Gastrocnemius medialis (tissue), 4 donors: ENCODE measurements around the gene SP6. TPM values are rescaled to one million over a fixed set of nuclear protein-coding genes. Genes with fewer than 3 reads are reported as not detected.

ENCODE experiments used
- ATAC-seq, 2 donors: fragments of 150-250 bp; one replicate each; pipeline ENCODE4 v1.9.1; 2016
- DNase-seq, 2 donors: peaks; one replicate each; pipeline ENCODE4 v3.0.0-alpha.2; 2019
- H3K27ac ChIP-seq, 4 donors: fragments of 200-600 bp; sonication (generic); 1 replicate in 1 of 4; 2 replicates in 3 of 4; pipeline ENCODE4 v1.5.1; 2016 to 2018; ENCODE audit warnings: mild to moderate bottlenecking in 2 of 4, moderate library complexity in 1 of 4
- H3K27me3 ChIP-seq, 3 donors: fragments of 200-600 bp; sonication (generic) in 2 of 3; 1 replicate in 1 of 3; 2 replicates in 2 of 3; pipeline versions ENCODE4 v1.5.1 to v1.6.0; 2016 to 2019; ENCODE audit warnings: mild to moderate bottlenecking in 1 of 3, moderate library complexity in 1 of 3
- H3K36me3 ChIP-seq, 2 donors: fragments of 200-600 bp; sonication (generic) in 1 of 2; one replicate each; pipeline ENCODE4 v1.5.1; 2017 to 2018
- H3K4me1 ChIP-seq, 2 donors: fragments of 200-600 bp; sonication (generic) in 1 of 2; one replicate each; pipeline ENCODE4 v1.5.1; 2016 to 2017; ENCODE audit warnings: mild to moderate bottlenecking in 2 of 2
- H3K4me3 ChIP-seq, 4 donors: fragments of 200-600 bp; sonication (generic) in 3 of 4; 1 replicate in 1 of 4; 2 replicates in 3 of 4; pipeline ENCODE4 v1.5.1; 2016 to 2019; ENCODE audit warnings: mild to moderate bottlenecking in 2 of 4
- H3K9me3 ChIP-seq, 3 donors: fragments of 200-600 bp; sonication (generic) in 2 of 3; 1 replicate in 1 of 3; 2 replicates in 2 of 3; pipeline ENCODE4 v1.5.1; 2016 to 2019
- POLR2A ChIP-seq, 2 donors: fragments of 450-650 bp; IDR thresholded peaks; one replicate each; pipeline ENCODE4 v1.6.1; 2017; ENCODE audit warnings: antibody characterized with exemption in 2 of 2, mild to moderate bottlenecking in 2 of 2, moderate library complexity in 2 of 2
- in situ Hi-C, 4 donors: fragments of 200-750 bp; cut with MboI; loops; one replicate each; pipeline versions ENCODE4 v1.15.0 to v1.8.0; 2017; ENCODE audit warnings: low sequenced_read_pairs in 4 of 4
- intact Hi-C: fragments of 100-400 bp; cut with DNase I; formaldehyde crosslinking; loops from one replicate; pipeline ENCODE4 v1.15.1; 2023; ENCODE audit warnings: low total_unique reads
- total RNA-seq, 4 donors: library from RNA; depleted of rRNA; stranded (reverse); fragments of >200 nt; gene quantifications; one replicate each; pipeline versions ENCODE4 v1.1.0 to v1.2.3, GENCODE V29; 2016
- TF ChIP-seq, protein P1 (sequence below), 5 experiments: fragments of 450-650 bp in 3 of 5; fragments of 200-600 bp in 2 of 5; sonication (generic) in 2 of 5; IDR thresholded peaks in 4 of 5; conservative IDR thresholded peaks in 1 of 5; 1 replicate in 4 of 5; 2 replicates in 1 of 5; pipeline ENCODE4 v1.5.1; 2016 to 2019; ENCODE audit warnings: antibody characterized with exemption in 5 of 5, mild to moderate bottlenecking in 3 of 5, moderate library complexity in 3 of 5

SP6 gene
- total RNA-seq, 4 donors from 2014 or later, result 0.16 TPM; not detected in 3

DNA sequence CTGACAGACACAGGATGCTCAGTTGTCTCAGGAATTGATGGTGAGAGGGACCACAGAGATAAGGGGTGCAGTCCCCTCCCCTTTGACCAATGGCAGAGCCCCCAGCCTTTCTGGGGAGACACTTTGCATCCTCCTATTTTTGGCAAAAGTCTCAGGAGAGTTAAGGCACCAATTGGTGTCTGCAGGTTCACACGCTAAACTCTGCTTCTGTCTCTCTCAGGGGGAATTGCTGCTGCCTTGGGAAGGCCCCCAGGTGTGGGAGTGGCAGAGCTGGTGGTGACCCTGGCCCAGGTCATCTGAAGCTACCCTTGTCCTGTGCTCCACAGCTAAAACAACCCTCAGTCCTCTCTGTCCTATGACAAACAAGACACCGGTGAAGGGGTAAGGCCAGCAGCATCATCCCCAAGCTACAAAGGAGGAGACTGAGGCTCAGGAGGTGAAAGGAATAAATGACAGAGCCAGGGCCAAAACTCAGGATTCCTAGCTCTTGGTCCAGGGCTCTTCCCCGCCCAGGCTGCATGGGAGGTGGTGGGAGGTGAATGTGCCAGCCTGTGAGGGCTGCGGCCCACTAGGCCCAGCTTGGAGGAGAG lies 49.7 kb downstream of the SP6 start:
- ATAC-seq, result no peak
- Histone ChIP-seq H3K36me3 (no peaks in the 10 kb centered on the region), H3K27me3 (no peaks in the 10 kb centered on the region), H3K4me3 (no peak overlapping the region), H3K9me3 (no peaks in the 10 kb centered on the region), H3K4me1 (peaks cover 0 to 7% of the 10 kb centered on the region in 2 donors), H3K27ac (no peak overlapping the region)
- intact Hi-C loops (loop anchor here (5.0 to 10.0 kb wide), 2 partner anchors 106 to 139 kb away; partner anchors contain the start of gene TBKBP1), in situ Hi-C loops (loop anchor here in 1 of 4 donors (10.0 kb wide), 1 partner anchor 106 kb away; the partner anchor contains the start of gene TBKBP1)
- DNase-seq, result no peak
- TF ChIP-seq, protein P1, sequence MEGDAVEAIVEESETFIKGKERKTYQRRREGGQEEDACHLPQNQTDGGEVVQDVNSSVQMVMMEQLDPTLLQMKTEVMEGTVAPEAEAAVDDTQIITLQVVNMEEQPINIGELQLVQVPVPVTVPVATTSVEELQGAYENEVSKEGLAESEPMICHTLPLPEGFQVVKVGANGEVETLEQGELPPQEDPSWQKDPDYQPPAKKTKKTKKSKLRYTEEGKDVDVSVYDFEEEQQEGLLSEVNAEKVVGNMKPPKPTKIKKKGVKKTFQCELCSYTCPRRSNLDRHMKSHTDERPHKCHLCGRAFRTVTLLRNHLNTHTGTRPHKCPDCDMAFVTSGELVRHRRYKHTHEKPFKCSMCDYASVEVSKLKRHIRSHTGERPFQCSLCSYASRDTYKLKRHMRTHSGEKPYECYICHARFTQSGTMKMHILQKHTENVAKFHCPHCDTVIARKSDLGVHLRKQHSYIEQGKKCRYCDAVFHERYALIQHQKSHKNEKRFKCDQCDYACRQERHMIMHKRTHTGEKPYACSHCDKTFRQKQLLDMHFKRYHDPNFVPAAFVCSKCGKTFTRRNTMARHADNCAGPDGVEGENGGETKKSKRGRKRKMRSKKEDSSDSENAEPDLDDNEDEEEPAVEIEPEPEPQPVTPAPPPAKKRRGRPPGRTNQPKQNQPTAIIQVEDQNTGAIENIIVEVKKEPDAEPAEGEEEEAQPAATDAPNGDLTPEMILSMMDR (IDR thresholded peaks at IDR 0.05 in 4 of 5, conservative IDR thresholded peaks at IDR 0.05 in 1 of 5), result no peak

DNA sequence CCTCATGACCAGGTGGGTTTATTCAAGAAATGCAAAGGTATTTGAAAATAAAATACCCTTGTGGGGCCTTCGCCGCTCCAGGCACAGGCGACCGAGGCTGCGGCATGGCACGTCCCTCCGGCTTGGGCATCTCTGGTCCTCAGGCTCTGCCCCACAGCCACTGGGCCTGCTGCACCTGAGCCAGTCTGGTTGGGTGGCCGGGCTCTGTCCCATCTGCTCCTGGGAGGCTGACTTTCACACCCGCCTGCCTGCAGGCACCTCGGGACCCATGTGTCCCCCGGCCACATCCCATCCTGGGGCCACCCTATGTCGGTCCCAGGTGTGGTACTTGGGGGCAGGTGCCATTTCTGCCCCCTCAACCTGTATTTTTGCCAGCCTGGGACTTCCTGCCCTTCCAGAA lies 50.3 kb downstream of the SP6 start:
- no peaks in the 10 kb centered on the region for H3K36me3 ChIP-seq
- H3K9me3 ChIP-seq, result no peaks in the 10 kb centered on the region
- H3K27me3 ChIP-seq, result no peaks in the 10 kb centered on the region
- DNase-seq (no peak), ATAC-seq (no peak)
- in situ Hi-C loops, result loop anchor here in 1 of 4 donors (10.0 kb wide), 1 partner anchor 106 kb away; the partner anchor contains the start of gene TBKBP1
- peaks cover 0 to 1% of the 10 kb centered on the region in 2 donors for H3K4me1 ChIP-seq
- intact Hi-C loops, result loop anchor here (5.0 to 10.0 kb wide), 2 partner anchors 106 to 138 kb away; partner anchors contain the start of gene TBKBP1
- H3K4me3 ChIP-seq, result no peak overlapping the region
- TF ChIP-seq POLR2A (IDR thresholded peaks at IDR 0.05), result no peak
- TF ChIP-seq, protein P1 (IDR thresholded peaks at IDR 0.05 in 4 of 5, conservative IDR thresholded peaks at IDR 0.05 in 1 of 5), result no peak
- H3K27ac ChIP-seq, result no peak overlapping the region

DNA sequence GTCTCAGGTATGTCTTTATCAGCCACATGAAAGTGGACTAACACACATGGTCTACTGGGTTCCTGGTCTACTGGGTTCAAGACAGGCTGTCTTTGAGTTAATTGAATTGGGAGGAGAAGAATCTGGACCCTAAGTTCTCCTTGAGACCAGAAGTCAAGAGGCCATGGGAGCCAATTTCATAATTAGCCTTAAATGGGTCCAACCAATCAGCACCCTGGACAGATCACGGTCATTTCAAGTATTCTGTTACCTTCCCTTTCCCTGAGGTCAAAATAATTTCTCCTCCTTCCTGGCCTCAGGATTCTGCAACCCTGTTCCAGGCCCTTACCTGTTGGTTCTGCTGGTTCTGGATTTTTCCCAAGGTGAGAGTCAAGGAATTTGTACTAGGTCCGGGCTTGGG lies 53.2 kb downstream of the SP6 start:
- no peaks in the 10 kb centered on the region for H3K9me3 ChIP-seq
- intact Hi-C loops (no loop called here), in situ Hi-C loops (loop anchor here in 1 of 4 donors (25.0 kb wide), 1 partner anchor 135 kb away; no protein-coding TSS in a partner anchor)
- ATAC-seq, result no peak
- H3K27me3 ChIP-seq, result peaks cover 0 to 9% (median 5%) of the 10 kb centered on the region in 3 donors
- no peaks in the 10 kb centered on the region for H3K4me1 ChIP-seq
- no peak for TF ChIP-seq POLR2A (IDR thresholded peaks at IDR 0.05)
- TF ChIP-seq, protein P1 (IDR thresholded peaks at IDR 0.05 in 4 of 5, conservative IDR thresholded peaks at IDR 0.05 in 1 of 5), result no peak
- H3K27ac ChIP-seq, result no peak overlapping the region
- DNase-seq, result no peak
- H3K4me3 ChIP-seq, result no peak overlapping the region
- no peaks in the 10 kb centered on the region for H3K36me3 ChIP-seq

Other genes starting within 250 kb of the SP6 start
- gene KPNB1, start 201.2 kb downstream of the SP6 start, total RNA-seq, result 100 to 1,000 TPM; 170 to 238 (median 211) TPM
- 10 to 100 TPM; 15.9 to 28.0 (median 23.0) TPM for gene TBKBP1, start 157.0 kb downstream of the SP6 start, total RNA-seq
- 1 to 10 TPM in 1 of 4 donors, under 1 TPM in 1, not detected in 2; 0.98 to 3.3 TPM for gene TBX21, start 117.9 kb downstream of the SP6 start, total RNA-seq
- 1 to 10 TPM in 3 of 4 donors, under 1 TPM in 1; 0.89 to 4.6 (median 1.6) TPM for gene OSBPL7, start 29.4 kb downstream of the SP6 start, total RNA-seq
- 10 to 100 TPM; 38.6 to 76.5 (median 49.6) TPM for gene MRPL10, start 19.6 kb downstream of the SP6 start, total RNA-seq
- gene LRRC46, start 19.5 kb downstream of the SP6 start, total RNA-seq, result under 1 TPM in 1 of 4 donors, not detected in 3; 0.20 TPM
- gene SCRN2, start 9.9 kb downstream of the SP6 start, total RNA-seq, result 10 to 100 TPM; 11.0 to 22.3 (median 16.8) TPM
- gene SP2, start 45.1 kb upstream of the SP6 start, total RNA-seq, result 10 to 100 TPM in 1 of 4 donors, 1 to 10 TPM in 3; 5.5 to 28.6 (median 7.0) TPM
- gene PNPO, start 90.4 kb upstream of the SP6 start, total RNA-seq, result 10 to 100 TPM; 27.9 to 64.0 (median 41.5) TPM
- under 1 TPM in 1 of 4 donors, not detected in 3; 0.87 TPM for gene PRR15L, start 106.7 kb upstream of the SP6 start, total RNA-seq
- 10 to 100 TPM; 14.2 to 35.9 (median 27.8) TPM for gene CDK5RAP3, start 120.0 kb upstream of the SP6 start, total RNA-seq
- 10 to 100 TPM; 40.5 to 76.9 (median 52.8) TPM for gene COPZ2, start 186.6 kb upstream of the SP6 start, total RNA-seq
- 1,000 to 10,000 TPM in 2 of 4 donors, 100 to 1,000 TPM in 2; 622 to 1,180 (median 1,000) TPM for gene NFE2L1, start 197.2 kb upstream of the SP6 start, total RNA-seq